Posterior vena cava (tissue), 2 donors: ENCODE measurements around the gene ADGRL1. TPM values are rescaled to one million over a fixed set of nuclear protein-coding genes. Genes with fewer than 3 reads are reported as not detected.
A peak's percentile ranks its signal among the peaks of the same experiment; 100 is the strongest.
"Not testable (repeated sequence)": the region's sequence is repeated elsewhere in the genome, so short reads cannot be mapped to it uniquely, and the experiment has no call there.

Experiments used
- DNase-seq: peaks from one replicate; pipeline ENCODE4 v3.0.0-alpha.2; 2020; ENCODE audit warnings: low spot score
- intact Hi-C, 2 donors: fragments of 100-400 bp; cut with DNase I; formaldehyde crosslinking; loops; one replicate each; pipeline versions ENCODE4 v1.14.1 to v1.14.2; 2022 to 2023
- total RNA-seq, 2 donors: library from RNA; stranded (reverse); fragmentation: NEBNext Ultra II Directional; extraction: Animal tissue kit (Norgen Biotek cat#: 25700); gene quantifications; one replicate each; pipeline ENCODE4 v1.2.1, GENCODE V29; 2021
- donor health status: DM: yes; HTN: yes; CAD: no.
- donor health status: DM: yes; HTN: yes; CAD: no.

The ADGRL1 gene
- total RNA-seq, 2 donors from 2014 or later = 22.5 to 25.8 TPM

DNA sequence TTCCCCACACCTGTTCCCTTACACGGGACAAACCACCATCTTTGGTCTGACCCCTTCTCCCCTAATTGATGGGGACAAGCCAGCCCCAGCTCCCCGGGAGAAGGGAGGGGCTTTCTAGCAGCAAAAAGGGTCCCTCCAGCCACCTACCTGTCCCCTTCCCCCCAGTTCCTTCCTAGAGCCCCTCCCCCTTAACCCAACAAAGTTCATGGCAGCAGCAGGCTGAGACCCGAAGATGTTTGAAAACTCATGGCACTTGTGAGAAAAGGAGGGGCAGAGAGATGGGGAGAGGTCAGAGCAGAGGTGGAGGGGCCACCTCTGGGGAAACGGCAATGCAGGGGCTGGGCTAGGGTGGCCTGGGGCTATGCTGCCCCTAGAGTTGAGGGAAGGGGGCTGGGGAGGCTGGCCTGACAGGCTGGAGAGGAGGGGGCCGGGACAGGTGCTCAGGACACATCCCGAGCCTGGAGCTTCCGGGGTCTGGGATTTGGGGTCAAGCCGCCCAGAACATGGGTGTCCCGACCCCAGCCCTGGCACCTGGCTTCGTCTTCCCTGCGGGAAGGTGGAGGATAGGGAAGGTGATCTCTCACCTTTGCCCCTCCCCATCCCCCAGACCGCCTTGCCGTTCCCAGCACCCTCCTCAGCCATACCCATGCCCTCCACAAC is 57.1 kb downstream of the ADGRL1 start:
- no peak for DNase-seq
- intact Hi-C loops = loop anchor here (5.0 to 10.0 kb wide), 4 partner anchors 196 to 336 kb away; no protein-coding TSS in a partner anchor

DNA sequence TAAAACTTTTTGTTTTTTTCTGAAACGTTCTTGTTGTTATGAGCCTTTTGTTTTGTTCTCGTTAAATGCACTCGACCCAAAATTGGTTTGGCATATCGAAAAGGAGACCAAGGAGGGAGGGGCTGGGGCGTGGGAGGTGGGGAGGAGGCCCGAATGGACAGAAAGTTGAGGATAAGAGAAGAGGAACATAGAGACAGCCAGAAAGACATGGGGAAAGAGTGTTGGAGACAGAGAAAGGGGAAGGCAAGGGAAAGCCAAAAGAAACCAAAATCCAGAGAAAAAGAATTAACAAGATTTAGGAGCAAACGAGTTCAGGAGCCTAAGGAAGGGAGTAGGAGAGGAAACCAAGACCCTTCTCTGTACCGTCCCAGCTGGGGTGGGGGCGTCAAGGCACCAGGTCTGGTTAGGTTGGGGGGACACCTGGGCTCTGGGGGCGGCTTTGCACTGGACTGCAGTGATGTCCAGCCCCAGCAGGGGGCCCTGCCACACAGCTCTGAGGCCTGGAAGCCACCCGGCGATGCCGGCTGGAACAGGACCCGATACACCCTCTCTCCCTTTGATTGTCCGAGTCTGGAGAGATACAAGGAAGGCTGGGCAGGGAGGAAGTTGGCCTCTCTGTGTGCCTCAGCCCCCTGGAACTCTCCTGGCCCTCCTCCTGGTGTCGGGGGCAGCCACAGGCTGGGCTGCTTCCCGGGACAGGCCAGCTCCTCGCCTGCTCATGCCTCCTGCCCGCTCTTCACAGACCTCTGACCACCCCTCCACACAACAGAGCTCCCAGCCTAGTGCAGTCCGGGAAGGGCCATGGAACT is 58.0 kb downstream of the ADGRL1 start:
- peak; percentile 93 for DNase-seq
- intact Hi-C loops = loop anchor here (5.0 to 10.0 kb wide), 4 partner anchors 197 to 337 kb away; no protein-coding TSS in a partner anchor

DNA sequence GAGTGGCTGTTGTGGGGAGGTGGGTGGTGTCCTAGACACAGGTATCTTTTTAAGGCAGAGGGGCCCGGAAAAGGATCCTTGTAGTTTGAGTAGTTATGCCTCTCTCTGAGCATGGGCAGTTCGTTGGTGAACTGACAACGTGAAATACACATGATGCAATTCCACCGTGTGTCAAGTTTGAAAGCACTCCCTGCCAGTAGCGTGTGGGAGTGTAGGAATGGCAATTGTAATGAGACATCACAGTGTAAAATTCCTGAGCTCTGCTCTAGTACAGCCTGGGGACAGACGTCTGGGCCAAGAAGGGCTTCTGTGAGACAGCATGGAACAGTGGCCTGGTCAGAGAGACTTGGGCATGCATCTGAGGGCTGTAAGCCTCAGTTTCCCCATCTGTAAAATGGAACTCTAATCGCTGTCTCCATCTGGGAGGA is 59.2 kb downstream of the ADGRL1 start:
- intact Hi-C loops = loop anchor here (5.0 to 10.0 kb wide), 4 partner anchors 198 to 338 kb away; no protein-coding TSS in a partner anchor

DNA sequence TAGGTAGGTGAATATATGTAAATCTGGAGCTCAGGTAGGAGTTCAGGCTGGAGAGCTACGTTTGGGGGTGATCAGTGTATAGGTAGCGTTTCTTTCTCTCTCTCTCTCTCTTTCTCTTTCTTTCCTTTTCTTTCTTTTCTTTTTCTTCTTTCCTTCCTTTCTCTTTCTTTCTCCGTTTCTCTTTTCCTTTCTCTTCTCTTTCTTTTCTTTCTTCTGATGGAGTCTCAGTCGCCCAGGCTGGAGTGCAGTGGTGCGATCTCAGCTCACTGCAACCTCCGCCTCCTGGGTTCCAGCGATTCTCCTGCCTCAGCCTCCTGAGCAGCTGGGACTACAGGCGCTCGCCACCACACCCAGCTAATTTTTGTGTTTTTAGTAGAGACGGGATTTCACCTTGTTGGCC is 59.8 kb downstream of the ADGRL1 start:
- DNase-seq = not testable (repeated sequence)
- intact Hi-C loops = loop anchor here (5.0 to 10.0 kb wide), 4 partner anchors 199 to 339 kb away; no protein-coding TSS in a partner anchor

More for the DNA sequence above, 59.2 kb downstream of the ADGRL1 start:
- DNase-seq = no peak

DNA sequence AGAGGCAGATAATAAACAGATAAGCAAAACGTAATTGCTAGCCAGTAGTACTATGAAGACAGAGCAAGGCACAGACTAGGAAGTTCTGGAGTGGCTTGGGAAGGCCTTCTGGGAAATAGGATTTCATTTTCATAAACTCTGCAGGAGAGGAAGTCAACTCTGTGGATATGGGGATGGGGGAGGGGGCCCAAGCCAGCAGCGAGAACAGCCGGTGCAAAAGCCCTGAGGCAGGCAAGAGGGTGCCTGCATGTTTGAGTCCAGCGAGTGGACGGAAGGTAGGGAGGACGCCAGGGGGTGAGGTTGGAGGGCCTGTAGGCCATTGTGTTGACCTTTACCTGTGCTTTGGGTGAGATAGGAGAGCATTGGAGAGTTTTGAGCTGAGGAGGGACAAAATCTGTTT is 60.6 kb downstream of the ADGRL1 start:
- DNase-seq = peak; percentile 47
- intact Hi-C loops = loop anchor here (5.0 to 10.0 kb wide), 4 partner anchors 199 to 339 kb away; no protein-coding TSS in a partner anchor

DNA sequence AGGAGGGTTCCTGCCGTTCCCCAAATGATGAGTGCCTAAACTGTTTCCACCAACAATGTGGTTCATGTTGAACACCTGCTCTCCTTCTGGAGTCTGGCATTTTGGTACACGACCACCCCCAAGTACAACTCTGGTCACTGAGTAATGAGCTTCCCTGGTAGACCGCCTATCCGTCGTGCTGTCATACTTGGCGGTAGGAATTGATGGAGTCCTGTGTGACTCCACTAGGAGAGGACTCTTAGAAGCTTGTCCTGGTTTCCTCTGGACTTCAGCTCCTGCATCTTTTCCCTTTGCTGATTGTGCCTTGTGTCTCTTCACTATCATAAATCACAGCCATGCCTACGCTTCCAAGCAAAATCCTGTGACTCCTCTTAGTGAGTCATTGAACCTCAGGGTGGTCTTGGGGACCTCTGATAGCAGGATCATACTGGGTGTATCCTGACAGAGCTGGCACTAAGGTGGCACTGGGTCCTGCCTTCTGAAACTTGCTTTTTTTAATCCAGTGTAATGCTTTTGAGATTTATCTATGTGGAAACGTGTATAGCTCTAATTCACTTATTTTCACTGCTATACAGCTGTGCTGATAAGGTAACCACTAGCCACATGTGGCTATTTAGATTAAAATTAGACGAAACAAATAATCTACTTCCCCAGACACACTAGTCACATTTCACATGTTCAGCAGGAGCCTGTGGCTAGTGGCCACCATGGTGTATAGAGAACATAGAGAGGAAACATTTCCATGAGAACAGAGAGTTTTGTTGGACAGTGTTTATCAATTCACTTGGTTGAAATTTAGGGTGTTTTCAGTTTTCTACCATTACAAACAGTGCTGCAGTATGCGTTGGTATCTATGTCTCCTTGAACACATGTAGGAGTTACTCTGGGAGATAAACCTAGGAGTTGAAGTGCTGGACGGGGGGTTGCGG is 63.4 kb downstream of the ADGRL1 start:
- intact Hi-C loops = loop anchor here (10.0 kb wide), 3 partner anchors 202 to 342 kb away; no protein-coding TSS in a partner anchor
- no peak for DNase-seq

DNA sequence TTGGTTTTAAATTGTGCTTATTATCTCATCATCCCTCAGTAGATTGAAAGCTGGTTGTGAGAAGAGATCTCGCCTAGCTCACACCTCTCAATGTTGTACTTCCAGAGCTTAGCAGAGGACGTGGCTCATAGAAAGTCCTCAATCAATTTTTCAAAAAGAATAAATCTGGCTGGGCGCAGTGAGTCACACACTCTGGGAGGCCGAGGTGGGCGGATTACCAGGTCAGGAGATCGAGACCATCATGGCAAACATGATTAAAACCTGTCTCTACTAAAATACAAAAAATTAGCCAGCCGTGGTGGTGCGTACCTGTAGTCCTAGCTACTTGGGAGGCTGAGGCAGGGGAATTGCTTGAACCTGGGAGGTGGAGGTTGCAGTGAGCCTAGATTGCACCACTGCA is 64.9 kb downstream of the ADGRL1 start:
- no peak for DNase-seq
- intact Hi-C loops = loop anchor here (10.0 kb wide), 3 partner anchors 204 to 344 kb away; no protein-coding TSS in a partner anchor

DNA sequence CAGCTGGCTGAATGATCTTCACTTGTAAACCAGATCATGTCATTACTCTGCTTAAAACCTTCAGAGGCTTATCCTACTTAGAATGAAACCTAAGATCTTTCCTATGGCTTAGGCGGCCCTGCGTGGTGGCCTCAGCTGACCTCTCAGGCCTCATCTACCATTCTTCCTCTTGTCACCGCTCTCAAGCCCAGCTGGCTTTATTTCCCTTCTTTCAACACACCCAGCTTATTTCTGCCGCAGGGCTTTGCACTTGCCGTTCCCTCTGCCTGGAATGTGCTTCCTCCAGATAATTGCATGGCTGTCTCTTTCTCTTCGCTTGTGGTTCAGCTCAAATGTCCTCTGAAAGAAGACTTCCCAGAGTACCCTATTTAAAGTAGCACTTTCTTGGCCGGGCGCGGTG is 66.0 kb downstream of the ADGRL1 start:
- intact Hi-C loops = loop anchor here (5.0 to 10.0 kb wide), 4 partner anchors 58 to 345 kb away; no protein-coding TSS in a partner anchor
- no peak for DNase-seq

DNA sequence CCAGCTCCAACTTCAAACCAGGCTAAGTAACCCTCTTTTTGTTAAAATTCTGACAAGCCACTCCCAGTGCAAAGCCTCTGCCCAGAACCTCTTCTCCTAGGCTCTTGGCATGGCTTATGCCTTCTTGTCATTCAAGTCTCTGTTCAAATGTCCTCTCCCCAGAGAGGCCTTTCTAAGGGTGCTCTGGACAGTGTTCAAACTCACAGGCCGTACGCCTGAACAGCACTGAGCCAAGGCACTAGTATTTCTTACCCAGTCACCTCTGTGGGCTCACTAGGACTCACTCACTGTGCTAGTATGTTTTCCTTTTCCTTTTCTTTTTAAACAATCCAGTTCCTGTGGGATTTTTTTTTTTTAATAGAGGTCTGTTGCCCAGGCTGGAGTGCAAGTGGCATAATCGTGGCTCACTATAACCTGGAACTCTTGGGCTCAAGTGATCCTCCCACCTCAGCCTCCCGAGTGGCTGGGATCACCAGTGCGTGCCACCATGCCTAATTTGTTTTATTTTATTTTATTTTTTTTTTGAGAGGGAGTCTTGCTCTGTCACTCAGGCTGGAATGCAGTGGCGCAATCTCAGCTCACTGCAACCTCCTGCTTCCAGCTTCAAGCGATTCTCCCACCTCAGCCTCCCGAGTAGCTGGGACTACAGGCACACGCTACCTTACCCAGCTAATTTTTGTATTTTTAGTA is 67.2 kb downstream of the ADGRL1 start:
- intact Hi-C loops = loop anchor here in 1 of 2 donors (5.0 kb wide), 1 partner anchor 56 kb away; no protein-coding TSS in a partner anchor
- DNase-seq = no peak

DNA sequence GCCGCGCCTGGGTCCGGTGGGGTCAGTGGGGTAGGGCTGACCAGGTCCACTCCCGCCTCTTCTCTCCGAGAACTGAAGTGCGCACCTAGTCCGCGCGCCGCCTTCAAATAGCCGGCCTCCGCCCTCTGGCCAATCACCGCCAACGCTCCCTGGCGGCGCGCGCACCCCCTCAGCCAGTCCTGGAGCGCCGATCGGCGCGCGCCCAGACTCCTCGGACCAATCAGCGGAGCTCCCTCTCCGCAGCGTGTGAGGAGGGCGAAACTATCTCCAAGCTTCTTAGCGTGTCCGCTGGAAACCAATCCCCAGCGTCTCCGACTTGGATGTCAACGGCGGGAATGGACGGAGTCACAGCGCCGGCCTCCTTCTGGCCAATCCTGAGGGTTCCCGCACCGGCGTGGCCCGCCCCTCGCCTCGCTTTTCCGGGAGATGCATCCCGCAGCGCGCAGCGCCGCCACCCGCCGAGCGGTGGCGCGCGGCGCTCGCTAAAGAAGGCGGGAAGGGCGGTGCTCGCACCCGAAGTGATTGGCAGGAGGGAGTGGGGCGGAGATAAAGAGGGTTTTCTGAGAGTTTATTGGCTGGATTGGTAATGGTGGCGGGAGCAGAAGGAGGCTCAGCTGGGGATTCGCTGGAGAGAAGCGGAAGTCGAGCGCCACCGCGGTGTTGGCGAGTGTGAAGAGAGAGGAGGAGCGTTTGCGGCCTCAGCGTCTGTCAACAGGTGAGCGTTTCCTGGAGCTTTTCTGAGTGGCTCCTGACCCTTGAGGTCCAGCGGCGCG is 69.3 kb downstream of the ADGRL1 start, which contains the start of gene ASF1B:
Gene ASF1B, minus strand, starts transcription at position 81 of the 773 bp plus-strand sequence. CDS start 133 bp downstream, outside the sequence.
- intact Hi-C loops = loop anchor here in 1 of 2 donors (5.0 kb wide), 1 partner anchor 54 kb away; no protein-coding TSS in a partner anchor
- DNase-seq = peak; percentile 100

DNA sequence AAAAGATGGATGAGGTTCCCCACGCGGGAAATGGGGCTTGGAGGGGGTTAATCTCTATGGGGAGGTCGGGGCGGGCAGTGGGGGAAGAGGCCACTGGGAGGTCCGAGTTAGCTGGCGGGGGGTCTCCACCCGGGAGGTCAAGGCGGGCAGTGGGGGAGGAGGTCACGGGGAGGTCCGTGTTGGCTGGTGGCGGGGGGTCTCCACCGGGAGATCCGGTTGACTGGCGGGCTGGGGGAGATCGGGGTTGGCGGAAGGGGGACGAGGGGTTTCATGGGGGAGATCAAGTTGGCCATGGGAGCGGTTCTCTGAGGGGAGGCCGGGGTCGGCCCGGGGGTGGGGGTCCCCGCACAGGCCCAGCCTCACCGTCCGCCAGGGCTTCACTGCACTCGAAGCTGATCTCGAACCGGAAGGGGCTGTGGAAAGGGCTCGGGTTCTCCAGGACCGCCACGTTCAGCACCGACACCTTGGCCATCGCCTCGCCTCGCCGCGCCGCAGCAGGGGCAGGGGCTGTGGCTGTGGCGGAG is 69.9 kb downstream of the ADGRL1 start:
- DNase-seq = no peak
- intact Hi-C loops = loop anchor here in 1 of 2 donors (5.0 kb wide), 1 partner anchor 54 kb away; no protein-coding TSS in a partner anchor

DNA sequence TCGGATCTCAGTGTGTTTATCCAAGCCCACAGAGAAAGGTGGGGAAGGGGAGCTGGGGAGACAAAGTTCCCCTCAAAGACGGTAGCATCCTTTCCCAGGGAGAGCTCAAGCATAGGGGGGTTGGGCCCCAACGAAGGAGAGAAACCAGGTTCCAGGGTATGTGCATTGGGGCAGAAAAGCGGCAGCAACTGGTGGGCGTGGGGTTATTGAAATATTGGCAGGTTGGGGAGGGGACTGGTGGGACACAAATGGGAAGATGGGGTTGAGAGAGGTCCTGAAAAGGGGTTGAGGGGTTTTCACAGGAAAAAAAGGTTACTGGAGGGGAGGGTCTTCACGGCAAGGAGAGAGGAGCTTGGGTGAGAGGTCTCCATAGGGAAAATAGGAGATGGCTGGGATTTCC is 70.6 kb downstream of the ADGRL1 start:
- intact Hi-C loops = loop anchor here in 1 of 2 donors (5.0 kb wide), 1 partner anchor 53 kb away; no protein-coding TSS in a partner anchor
- no peak for DNase-seq

DNA sequence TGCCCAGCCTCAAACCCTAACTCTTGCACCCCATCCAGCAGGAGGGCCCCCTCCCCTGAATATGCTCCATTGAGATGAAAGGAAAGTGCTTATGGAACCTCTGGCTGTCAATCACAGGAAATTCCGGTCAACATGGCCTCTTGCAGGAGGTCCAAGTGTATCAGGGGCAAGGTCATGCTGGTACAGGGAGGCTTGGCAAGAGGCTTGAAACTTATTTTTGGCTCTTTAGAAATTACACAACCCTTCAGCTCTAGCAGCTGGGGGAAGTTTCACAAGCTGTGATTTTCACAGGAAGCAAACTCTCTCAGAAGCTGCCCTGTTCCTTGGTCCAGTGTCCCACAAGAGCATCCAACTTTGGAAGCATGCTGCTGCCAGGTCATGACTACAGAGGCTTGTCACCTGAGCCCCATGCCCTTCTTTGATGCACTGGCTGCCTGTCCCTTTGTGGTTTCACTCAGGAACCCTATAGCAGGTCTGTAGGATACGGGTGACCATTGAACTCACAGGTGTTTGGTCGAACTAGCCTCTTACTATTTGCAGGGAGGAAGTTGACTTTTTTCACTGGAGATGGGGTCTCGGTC is 78.0 kb downstream of the ADGRL1 start:
- intact Hi-C loops = no loop called here
- no peak for DNase-seq

DNA sequence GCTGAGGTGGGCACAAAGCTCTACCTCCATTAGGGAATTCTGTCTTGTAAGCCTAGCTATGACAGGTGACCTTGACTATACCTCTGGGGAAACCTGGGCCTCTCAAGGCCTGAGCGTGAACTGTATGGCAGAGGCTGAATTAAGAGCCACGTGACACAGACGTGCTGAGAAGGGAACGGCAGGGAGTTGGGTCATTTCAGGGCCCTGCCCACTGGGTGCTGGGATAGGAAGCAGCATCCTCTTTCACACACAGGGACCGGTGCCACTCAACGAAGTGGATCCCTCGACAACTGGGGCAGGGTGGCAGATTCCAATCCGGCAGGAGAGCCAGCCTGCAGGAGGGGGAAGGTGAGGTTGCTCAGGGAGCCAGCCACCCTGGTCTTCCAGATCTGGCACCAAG is 78.8 kb downstream of the ADGRL1 start:
- DNase-seq = no peak

DNA sequence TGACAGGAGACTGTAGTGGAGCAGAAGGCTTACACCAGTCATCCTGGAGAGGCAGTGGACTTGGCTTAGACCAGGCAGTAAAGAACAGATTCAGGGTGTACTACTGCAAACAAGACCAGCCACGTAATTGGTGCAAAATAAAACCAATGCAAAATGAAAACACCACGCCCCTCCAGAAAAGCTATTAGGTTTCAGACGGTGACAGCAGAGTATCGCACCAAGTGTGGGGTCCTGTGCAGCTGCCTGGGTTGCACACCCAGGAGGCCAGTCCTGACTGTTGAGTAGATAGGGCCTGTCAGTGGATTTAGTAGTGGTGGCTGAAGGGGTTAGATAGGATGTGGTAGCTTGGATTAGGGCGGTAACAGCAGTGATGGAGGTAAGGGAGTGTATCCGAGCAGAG is 83.0 kb downstream of the ADGRL1 start:
- intact Hi-C loops = no loop called here
- DNase-seq = no peak

More for the DNA sequence above, 78.8 kb downstream of the ADGRL1 start:
- intact Hi-C loops = no loop called here

DNA sequence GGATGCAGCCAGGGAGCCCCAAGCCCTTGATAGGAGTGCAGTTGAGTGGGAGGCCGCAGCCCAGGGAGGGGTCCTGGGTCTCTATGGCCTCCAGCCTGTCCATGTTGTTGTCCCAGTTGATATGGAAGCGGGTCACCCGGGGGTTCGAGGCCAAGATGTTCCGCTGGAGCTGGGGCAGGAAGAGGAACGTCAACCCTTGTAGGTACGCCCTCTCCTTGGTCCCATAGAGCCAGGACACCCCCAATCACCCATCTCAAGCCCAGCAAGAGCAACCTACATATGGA is 85.5 kb downstream of the ADGRL1 start:
- DNase-seq = no peak
- intact Hi-C loops = no loop called here
